ENCODE results near the gene LPO.

Gene LPO

GRCh38 chr17:58317421-58318064, 79.2 kb downstream of the LPO start:
- DNase-seq (ENCODE audit: low spot score), result no peak

GRCh38 chr17:58318065-58318481, 79.7 kb downstream of the LPO start:
- DNase-seq (ENCODE audit: low spot score), result no peak
